Ovary (tissue), 9 donors: ENCODE data around the gene ADGRE2. TPM values are rescaled to one million over a fixed set of nuclear protein-coding genes. Genes with fewer than 3 reads are reported as not detected.

Source experiments
- DNase-seq, 5 donors: peaks; one replicate each; pipeline ENCODE4 v3.0.0-alpha.2; 2019 to 2020
- H3K27ac ChIP-seq, 2 donors: fragments of 200-600 bp; one replicate each; pipeline versions ENCODE4 v1.5.1 to v1.8.0; 2019 to 2022
- H3K27me3 ChIP-seq: fragments of 200-600 bp; one replicate; pipeline ENCODE4 v1.8.0; 2022
- H3K36me3 ChIP-seq: fragments of 200-600 bp; sonication (generic); one replicate; pipeline ENCODE4 v1.5.1; 2019
- H3K4me1 ChIP-seq: one replicate; pipeline ENCODE4 v1.8.1; 2013; ENCODE audit warnings: mild to moderate bottlenecking, moderate library complexity; ENCODE audit not compliant: insufficient read depth
- H3K4me3 ChIP-seq: fragments of 200-600 bp; sonication (generic); one replicate; pipeline ENCODE4 v1.5.1; 2017
- H3K9me3 ChIP-seq, 2 donors: fragments of 200-600 bp in 1 of 2; sonication (generic) in 1 of 2; one replicate each; pipeline versions ENCODE4 v1.5.1 to v1.8.1; 2013 to 2019; ENCODE audit warnings: mild to moderate bottlenecking in 1 of 2, moderate library complexity in 1 of 2
- CTCF ChIP-seq, 3 donors: fragments of 450-650 bp in 2 of 3; fragments of 200-600 bp in 1 of 3; IDR thresholded peaks; one replicate each; pipeline versions ENCODE4 v1.5.1 to v1.8.0; 2016 to 2022; ENCODE audit warnings: antibody characterized with exemption in 3 of 3, mild to moderate bottlenecking in 1 of 3
- EP300 ChIP-seq: sonication (generic); formaldehyde crosslinking; IDR thresholded peaks from one replicate; pipeline ENCODE4 v1.6.1; 2017; ENCODE audit warnings: antibody characterized with exemption
- POLR2A ChIP-seq: fragments of 450-650 bp; IDR thresholded peaks from one replicate; pipeline ENCODE4 v1.6.1; 2017; ENCODE audit warnings: antibody characterized with exemption, mild to moderate bottlenecking, moderate library complexity
- WGBS, 3 donors: extraction: QIAGEN DNeasy Blood & Tissue Kit in 1 of 3; methylation state at CpG; one replicate each; pipeline versions ENCODE4 v1.1.5 to v1.1.7; 2013 to 2017; 5-methylcytosine and 5-hydroxymethylcytosine counted together
- intact Hi-C, 4 donors: fragments of 100-400 bp; cut with DNase I; formaldehyde crosslinking; loops; one replicate each; pipeline versions ENCODE4 v1.11.0 to v1.15.1; 2022 to 2023
- polyA plus RNA-seq, 2 donors: library from polyadenylated mRNA; stranded (reverse); fragments of 200-250 nt in 1 of 2; fragments of 350-450 nt in 1 of 2; fragmentation: Illumina TruSeq in 1 of 2; extraction: RNeasy Lipid Tissue Mini Kit (QIAGEN cat#74804) in 1 of 2; gene quantifications; one replicate each; pipeline ENCODE4 v1.2.3, GENCODE V29; 2013 to 2014
- total RNA-seq, 7 donors: library from RNA; depleted of rRNA in 2 of 7; stranded (reverse); fragments of >200 nt in 2 of 7; fragmentation: NEBNext Ultra II Directional in 3 of 7; extraction: Animal tissue kit (Norgen Biotek cat#: 25700) in 3 of 7; gene quantifications; one replicate each; pipeline versions ENCODE4 v1.1.0 to v1.2.4, GENCODE V29; 2016 to 2023
- donor health status: DM: no; HTN: no; CAD: no; lungs with moderate emphysema.
- donor health status: DM: no; HTN: no; CAD: no.
- donor health status: Bipolar disorder and iron deficiency.
- donor health status: DM: yes; HTN: yes; CAD: no.
- donor health status: DM: no; HTN: no; CAD: no.
- donor health status: DM: yes; HTN: yes; CAD: no.

The ADGRE2 gene
- total and polyA plus RNA-seq, 9 donors, result 0.24 to 4.2 (median 1.0) TPM

DNA sequence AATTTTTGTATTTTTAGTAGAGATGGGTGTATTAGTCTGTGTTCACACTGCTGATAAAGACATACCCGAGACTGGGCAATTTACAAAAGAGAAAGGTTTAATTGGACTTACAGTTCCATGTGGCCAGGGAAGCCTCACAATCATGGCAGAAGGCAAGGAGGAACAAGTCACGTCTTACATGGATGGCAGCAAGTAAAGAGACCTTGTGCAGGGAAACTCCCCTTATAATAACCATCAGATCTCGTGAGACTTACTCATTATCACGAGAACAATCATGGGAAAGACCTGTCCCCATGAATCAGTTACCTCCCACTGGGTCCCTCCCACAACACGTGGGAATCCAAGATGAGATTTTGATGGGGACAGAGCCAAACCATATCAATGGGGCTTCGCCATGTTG, 73.9 kb downstream of the ADGRE2 start:
- Histone ChIP-seq H3K4me1 (no peaks in the 10 kb centered on the region), H3K27ac (no peak overlapping the region), H3K9me3 (peaks cover 0 to 3% of the 10 kb centered on the region in 2 donors), H3K27me3 (no peaks in the 10 kb centered on the region), H3K36me3 (no peaks in the 10 kb centered on the region), H3K4me3 (no peak overlapping the region)
- DNase-seq, result no peak
- intact Hi-C loops, result no loop called here
- 90 to 94% (median 92%) methylated on average over 6 of the region's 6 CpGs for WGBS, 3 donors
- no peak for TF ChIP-seq POLR2A
- no peak for TF ChIP-seq CTCF (IDR thresholded peaks at IDR 0.05)
- TF ChIP-seq EP300, result no peak

GRCh38 chr19:14703833-14704232, 74.5 kb downstream of the ADGRE2 start:
- no peaks in the 10 kb centered on the region for H3K27me3 ChIP-seq
- DNase-seq, result no peak
- no peak overlapping the region for H3K27ac ChIP-seq
- peaks cover 0 to 1% of the 10 kb centered on the region in 2 donors for H3K9me3 ChIP-seq
- no peaks in the 10 kb centered on the region for H3K4me1 ChIP-seq
- TF ChIP-seq POLR2A (no peak), CTCF (IDR thresholded peaks at IDR 0.05) (no peak), EP300 (no peak)
- intact Hi-C loops, result no loop called here
- no peak overlapping the region for H3K4me3 ChIP-seq
- WGBS, 3 donors, result 86 to 96% (median 94%) methylated on average over 6 of the region's 6 CpGs
- no peaks in the 10 kb centered on the region for H3K36me3 ChIP-seq

DNA sequence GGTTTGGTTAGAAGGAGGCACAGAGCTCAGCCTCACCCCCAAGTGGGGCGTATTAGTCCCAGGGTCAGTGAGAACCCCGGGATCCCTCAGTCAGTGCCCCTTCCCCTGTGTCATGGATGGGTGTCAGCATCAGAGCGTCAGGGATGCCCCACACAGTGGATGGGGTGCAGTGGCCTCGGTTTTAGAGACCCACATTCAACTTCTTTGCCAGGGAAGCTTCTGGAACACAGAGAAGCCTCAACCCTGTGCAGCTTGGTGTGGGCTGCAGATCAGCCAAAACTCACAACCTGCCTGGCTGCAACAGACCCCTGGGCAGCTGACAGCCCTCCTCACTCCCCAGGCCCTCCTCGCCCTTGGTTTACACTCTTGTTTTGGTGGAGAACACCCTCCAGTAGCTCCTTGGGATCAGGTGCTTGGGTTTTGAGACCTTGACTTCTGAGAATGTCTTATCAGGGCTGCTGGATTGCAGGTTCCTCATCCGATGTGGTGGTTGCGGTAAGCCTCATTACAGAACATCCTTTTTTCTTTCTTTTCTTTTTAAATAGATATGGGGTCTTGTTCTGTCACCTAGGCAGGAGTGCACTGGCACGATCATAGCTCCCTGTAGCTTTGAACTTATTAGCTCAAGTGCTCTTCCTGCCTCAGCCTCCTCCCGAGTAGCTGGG, 77.5 kb downstream of the ADGRE2 start:
- H3K27ac ChIP-seq, result no peak overlapping the region
- no peaks in the 10 kb centered on the region for H3K4me1 ChIP-seq
- 93 to 97% (median 96%) methylated on average over 9 of the region's 9 CpGs for WGBS, 3 donors
- H3K36me3 ChIP-seq, result peaks cover 3% of the 10 kb centered on the region
- no peak for DNase-seq
- intact Hi-C loops, result no loop called here
- no peaks in the 10 kb centered on the region for H3K27me3 ChIP-seq
- H3K4me3 ChIP-seq, result no peak overlapping the region
- TF ChIP-seq EP300, result no peak
- no peak for TF ChIP-seq CTCF (IDR thresholded peaks at IDR 0.05)
- TF ChIP-seq POLR2A, result no peak
- no peaks in the 10 kb centered on the region for H3K9me3 ChIP-seq

DNA sequence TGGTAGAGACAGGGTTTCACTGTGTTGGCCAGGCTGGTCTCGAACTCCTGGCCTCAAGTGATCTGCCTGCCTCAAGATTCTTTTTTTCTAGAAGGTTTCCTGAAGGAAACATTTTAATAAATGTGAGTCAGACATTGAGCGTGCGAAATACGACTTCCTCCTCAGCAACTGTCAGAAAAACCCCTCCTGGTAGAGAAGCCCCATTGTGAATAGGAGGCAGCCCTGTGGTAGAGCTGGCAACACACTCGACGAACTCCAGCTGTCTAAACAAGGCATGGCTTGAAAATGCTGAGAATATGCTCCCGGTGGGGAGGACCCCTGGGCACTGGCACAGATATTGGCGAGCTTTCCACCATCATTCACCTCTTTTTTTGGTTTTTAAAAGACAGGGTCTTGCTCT, 78.7 kb downstream of the ADGRE2 start:
- peaks cover 5% of the 10 kb centered on the region for H3K36me3 ChIP-seq
- no peak for DNase-seq

More for the DNA sequence above, 78.7 kb downstream of the ADGRE2 start:
- Histone ChIP-seq H3K27me3 (no peaks in the 10 kb centered on the region), H3K4me3 (no peak overlapping the region), H3K4me1 (no peaks in the 10 kb centered on the region), H3K9me3 (no peaks in the 10 kb centered on the region), H3K27ac (no peak overlapping the region)
- WGBS, 3 donors, result 87 to 93% (median 91%) methylated on average over 8 of the region's 8 CpGs
- TF ChIP-seq CTCF (IDR thresholded peaks at IDR 0.05) (no peak), POLR2A (no peak), EP300 (no peak)
- intact Hi-C loops, result no loop called here
